Suprapubic skin (tissue), 4 donors: ENCODE measurements around the gene CACNG6. TPM values are rescaled to one million over a fixed set of nuclear protein-coding genes. Genes with fewer than 3 reads are reported as not detected.

Source experiments
- DNase-seq, 2 donors: peaks; one replicate each; pipeline ENCODE4 v3.0.0-alpha.2; 2019; ENCODE audit warnings: low spot score in 2 of 2
- H3K27ac ChIP-seq: fragments of 200-600 bp; sonication (generic); one replicate; pipeline ENCODE4 v1.5.1; 2019
- H3K27me3 ChIP-seq: fragments of 200-600 bp; sonication (generic); one replicate; pipeline ENCODE4 v1.5.1; 2019
- H3K36me3 ChIP-seq: fragments of 200-600 bp; sonication (generic); one replicate; pipeline ENCODE4 v1.5.1; 2019
- H3K4me1 ChIP-seq: fragments of 200-600 bp; sonication (generic); one replicate; pipeline ENCODE4 v1.5.1; 2019
- H3K4me3 ChIP-seq: fragments of 200-600 bp; sonication (generic); one replicate; pipeline ENCODE4 v1.5.1; 2019; ENCODE audit warnings: mild to moderate bottlenecking
- H3K9me3 ChIP-seq: fragments of 200-600 bp; sonication (generic); one replicate; pipeline ENCODE4 v1.5.1; 2019
- CTCF ChIP-seq, 2 donors: fragments of 200-600 bp in 1 of 2; fragments of 450-650 bp in 1 of 2; sonication (generic) in 1 of 2; IDR thresholded peaks; one replicate each; pipeline ENCODE4 v1.5.1; 2016 to 2019; ENCODE audit warnings: antibody characterized with exemption in 2 of 2, mild to moderate bottlenecking in 1 of 2, moderate library complexity in 1 of 2
- EP300 ChIP-seq: sonication (generic); formaldehyde crosslinking; IDR thresholded peaks from one replicate; pipeline ENCODE4 v1.6.1; 2017; ENCODE audit warnings: antibody characterized with exemption
- POLR2A ChIP-seq, 2 donors: fragments of 450-650 bp; IDR thresholded peaks; one replicate each; pipeline ENCODE4 v1.6.1; 2017; ENCODE audit warnings: antibody characterized with exemption in 2 of 2, mild to moderate bottlenecking in 2 of 2, moderate library complexity in 2 of 2
- POLR2AphosphoS5 ChIP-seq, 3 donors: sonication (generic); formaldehyde crosslinking; IDR thresholded peaks; one replicate each; pipeline ENCODE4 v1.6.1; 2017; ENCODE audit warnings: antibody characterized with exemption in 3 of 3
- WGBS: methylation state at CpG from one replicate; pipeline ENCODE4 v1.1.5; 2018; 5-methylcytosine and 5-hydroxymethylcytosine counted together
- total RNA-seq, 4 donors: library from RNA; depleted of rRNA; stranded (reverse); fragments of >200 nt; gene quantifications; one replicate each; pipeline ENCODE4 v1.1.0, GENCODE V29; 2016

The CACNG6 gene
- total RNA-seq, 4 donors from 2014 or later: not detected

- Histone ChIP-seq H3K27me3 (peaks cover 17% of the 10 kb centered on the region), H3K4me1 (peaks cover 6% of the 10 kb centered on the region), H3K9me3 (no peaks in the 10 kb centered on the region), H3K27ac (no peak overlapping the region), H3K4me3 (no peak overlapping the region), H3K36me3 (no peaks in the 10 kb centered on the region)
- 78% methylated on average over 13 of the region's 13 CpGs for WGBS
- no peak for DNase-seq
- no peak for TF ChIP-seq CTCF (IDR thresholded peaks at IDR 0.05)
These were observed 30.5 kb downstream of the CACNG6 start for GRCh38 chr19:54021932-54022331.

- Histone ChIP-seq H3K27ac (no peak overlapping the region), H3K36me3 (no peaks in the 10 kb centered on the region), H3K27me3 (peaks cover 20% of the 10 kb centered on the region), H3K4me1 (peaks cover 6% of the 10 kb centered on the region), H3K9me3 (no peaks in the 10 kb centered on the region), H3K4me3 (no peak overlapping the region)
- 41% methylated on average over 3 of the region's 3 CpGs for WGBS
- DNase-seq: no peak
- TF ChIP-seq CTCF (IDR thresholded peaks at IDR 0.05) (no peak), EP300 (no peak), POLR2AphosphoS5 (IDR thresholded peaks at IDR 0.05) (no peak), POLR2A (IDR thresholded peaks at IDR 0.05) (no peak)
These were observed 31.8 kb downstream of the CACNG6 start for GRCh38 chr19:54023191-54023590.

GRCh38 chr19:54024660-54025059 is 33.2 kb downstream of the CACNG6 start:
- WGBS: 83% methylated on average over 9 of the region's 9 CpGs

GRCh38 chr19:54026656-54027055 is 35.2 kb downstream of the CACNG6 start:
- Histone ChIP-seq H3K4me3 (no peak overlapping the region), H3K27ac (no peak overlapping the region), H3K27me3 (peaks cover 35% of the 10 kb centered on the region), H3K9me3 (no peaks in the 10 kb centered on the region), H3K4me1 (peaks cover 6% of the 10 kb centered on the region), H3K36me3 (no peaks in the 10 kb centered on the region)
- DNase-seq: no peak
- 59% methylated on average over 7 of the region's 7 CpGs for WGBS
- TF ChIP-seq POLR2A (IDR thresholded peaks at IDR 0.05) (no peak), POLR2AphosphoS5 (IDR thresholded peaks at IDR 0.05) (no peak), CTCF (IDR thresholded peaks at IDR 0.05) (no peak), EP300 (no peak)

More at GRCh38 chr19:54024660-54025059, 33.2 kb downstream of the CACNG6 start:
- TF ChIP-seq CTCF (IDR thresholded peaks at IDR 0.05) (no peak), POLR2AphosphoS5 (IDR thresholded peaks at IDR 0.05) (no peak), POLR2A (IDR thresholded peaks at IDR 0.05) (no peak), EP300 (no peak)
- Histone ChIP-seq H3K27ac (no peak overlapping the region), H3K36me3 (no peaks in the 10 kb centered on the region), H3K27me3 (peaks cover 25% of the 10 kb centered on the region), H3K4me3 (no peak overlapping the region), H3K4me1 (peaks cover 6% of the 10 kb centered on the region), H3K9me3 (no peaks in the 10 kb centered on the region)
- DNase-seq: no peak

GRCh38 chr19:54029301-54029700 is 37.9 kb downstream of the CACNG6 start:
- Histone ChIP-seq H3K4me3 (no peak overlapping the region), H3K36me3 (no peaks in the 10 kb centered on the region), H3K9me3 (no peaks in the 10 kb centered on the region), H3K4me1 (no peaks in the 10 kb centered on the region), H3K27me3 (peaks cover 32% of the 10 kb centered on the region), H3K27ac (no peak overlapping the region)
- TF ChIP-seq EP300 (no peak), CTCF (IDR thresholded peaks at IDR 0.05) (no peak), POLR2AphosphoS5 (IDR thresholded peaks at IDR 0.05) (no peak), POLR2A (IDR thresholded peaks at IDR 0.05) (no peak)
- 78% methylated on average over 3 of the region's 3 CpGs for WGBS
- DNase-seq: no peak
